ENCODE results near the gene AGPAT3.

The AGPAT3 gene

GRCh38 chr21:43866659-43867331 lies 1.8 kb downstream of the AGPAT3 start:
- Histone ChIP-seq H3K27ac (ENCODE audit: extremely low read depth, low read depth, low read length) (peak overlapping the region; percentile 97), H3K36me3 (ENCODE audit: control insufficient read depth in 2 of 2, insufficient read depth in 1 of 2, low read length in 2 of 2) (peaks cover 0 to 30% of the 10 kb centered on the region in 2 experiments; a peak in 2 of 3 replicates), H3K4me1 (ENCODE audit: control insufficient read depth, insufficient read depth, low read length) (peaks cover 10% of the 10 kb centered on the region), H3K4me3 (ENCODE audit: low read depth, low read length) (peak overlapping the region; percentile 55), H3K9me3 (ENCODE audit: control insufficient read depth, insufficient read depth, low read depth, low read length) (no peaks in the 10 kb centered on the region)
- ChIA-PET POLR2A (interaction anchor here (0.6 to 0.8 kb wide), 5 partner anchors 9 to 94 kb away, joined by 3 to 5 read pairs (median 3); no protein-coding TSS in a partner anchor), CTCF (interaction anchor here (0.7 to 1.0 kb wide), 2 partner anchors 24 to 72 kb away, joined by 3 read pairs; no protein-coding TSS in a partner anchor)
- TF ChIP-seq, protein P1, sequence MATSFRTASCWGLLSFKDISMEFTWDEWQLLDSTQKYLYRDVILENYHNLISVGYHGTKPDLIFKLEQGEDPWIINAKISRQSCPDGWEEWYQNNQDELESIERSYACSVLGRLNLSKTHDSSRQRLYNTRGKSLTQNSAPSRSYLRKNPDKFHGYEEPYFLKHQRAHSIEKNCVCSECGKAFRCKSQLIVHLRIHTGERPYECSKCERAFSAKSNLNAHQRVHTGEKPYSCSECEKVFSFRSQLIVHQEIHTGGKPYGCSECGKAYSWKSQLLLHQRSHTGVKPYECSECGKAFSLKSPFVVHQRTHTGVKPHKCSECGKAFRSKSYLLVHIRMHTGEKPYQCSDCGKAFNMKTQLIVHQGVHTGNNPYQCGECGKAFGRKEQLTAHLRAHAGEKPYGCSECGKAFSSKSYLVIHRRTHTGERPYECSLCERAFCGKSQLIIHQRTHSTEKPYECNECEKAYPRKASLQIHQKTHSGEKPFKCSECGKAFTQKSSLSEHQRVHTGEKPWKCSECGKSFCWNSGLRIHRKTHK (tag by site-specific recombination; IDR thresholded peaks at IDR 0.05) = no peak
- TF ChIP-seq ZNF600 (tag by site-specific recombination; IDR thresholded peaks at IDR 0.05) (peak; percentile 84), ZNF704 (tag by site-specific recombination; IDR thresholded peaks at IDR 0.05) (no peak), ZNF514 (tag by site-specific recombination; IDR thresholded peaks at IDR 0.05) (no peak), TRIM28 (IDR thresholded peaks at IDR 0.05; ENCODE audit: borderline replicate concordance, low read length) (peak; percentile 48; the same call in 1 of the 2 replicates), ZNF335 (tag by site-specific recombination; conservative IDR thresholded peaks at IDR 0.05) (no peak), ZNF692 (tag by site-specific recombination; IDR thresholded peaks at IDR 0.05) (no peak; the same call in 1 of the 2 replicates), ZNF266 (tag by site-specific recombination; IDR thresholded peaks at IDR 0.05; ENCODE audit: low read depth) (no peak), REST (tag by site-specific recombination; IDR thresholded peaks at IDR 0.05) (0 out of 2 replicates have a peak, but pooled peaks have one; percentile 12), ZNF561 (tag by site-specific recombination; IDR thresholded peaks at IDR 0.05; ENCODE audit: borderline replicate concordance) (peak; percentile 56; the same call in 1 of the 2 replicates), ZNF544 (tag by site-specific recombination; IDR thresholded peaks at IDR 0.05) (no peak), ZIC2 (tag by site-specific recombination; IDR thresholded peaks at IDR 0.05) (peak; percentile 42; the same call in 1 of the 2 replicates), ZNF701 (tag by site-specific recombination; IDR thresholded peaks at IDR 0.05) (no peak), ZBTB7A (tag by site-specific recombination; IDR thresholded peaks at IDR 0.05; ENCODE audit: low read depth) (no peak), SP2 (tag by site-specific recombination; IDR thresholded peaks at IDR 0.05) (no peak; the same call in 1 of the 2 replicates), ZNF37A (tag by site-specific recombination; IDR thresholded peaks at IDR 0.05) (no peak), ZNF148 (tag by site-specific recombination; IDR thresholded peaks at IDR 0.05; ENCODE audit: borderline replicate concordance) (no peak), SALL2 (tag by site-specific recombination; IDR thresholded peaks at IDR 0.05; ENCODE audit: borderline replicate concordance) (no peak), PRDM6 (tag by site-specific recombination; IDR thresholded peaks at IDR 0.05) (no peak)
- TF ChIP-seq, protein P2, sequence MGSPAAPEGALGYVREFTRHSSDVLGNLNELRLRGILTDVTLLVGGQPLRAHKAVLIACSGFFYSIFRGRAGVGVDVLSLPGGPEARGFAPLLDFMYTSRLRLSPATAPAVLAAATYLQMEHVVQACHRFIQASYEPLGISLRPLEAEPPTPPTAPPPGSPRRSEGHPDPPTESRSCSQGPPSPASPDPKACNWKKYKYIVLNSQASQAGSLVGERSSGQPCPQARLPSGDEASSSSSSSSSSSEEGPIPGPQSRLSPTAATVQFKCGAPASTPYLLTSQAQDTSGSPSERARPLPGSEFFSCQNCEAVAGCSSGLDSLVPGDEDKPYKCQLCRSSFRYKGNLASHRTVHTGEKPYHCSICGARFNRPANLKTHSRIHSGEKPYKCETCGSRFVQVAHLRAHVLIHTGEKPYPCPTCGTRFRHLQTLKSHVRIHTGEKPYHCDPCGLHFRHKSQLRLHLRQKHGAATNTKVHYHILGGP (tag by site-specific recombination; IDR thresholded peaks at IDR 0.05) = no peak
- TF ChIP-seq, protein P3, sequence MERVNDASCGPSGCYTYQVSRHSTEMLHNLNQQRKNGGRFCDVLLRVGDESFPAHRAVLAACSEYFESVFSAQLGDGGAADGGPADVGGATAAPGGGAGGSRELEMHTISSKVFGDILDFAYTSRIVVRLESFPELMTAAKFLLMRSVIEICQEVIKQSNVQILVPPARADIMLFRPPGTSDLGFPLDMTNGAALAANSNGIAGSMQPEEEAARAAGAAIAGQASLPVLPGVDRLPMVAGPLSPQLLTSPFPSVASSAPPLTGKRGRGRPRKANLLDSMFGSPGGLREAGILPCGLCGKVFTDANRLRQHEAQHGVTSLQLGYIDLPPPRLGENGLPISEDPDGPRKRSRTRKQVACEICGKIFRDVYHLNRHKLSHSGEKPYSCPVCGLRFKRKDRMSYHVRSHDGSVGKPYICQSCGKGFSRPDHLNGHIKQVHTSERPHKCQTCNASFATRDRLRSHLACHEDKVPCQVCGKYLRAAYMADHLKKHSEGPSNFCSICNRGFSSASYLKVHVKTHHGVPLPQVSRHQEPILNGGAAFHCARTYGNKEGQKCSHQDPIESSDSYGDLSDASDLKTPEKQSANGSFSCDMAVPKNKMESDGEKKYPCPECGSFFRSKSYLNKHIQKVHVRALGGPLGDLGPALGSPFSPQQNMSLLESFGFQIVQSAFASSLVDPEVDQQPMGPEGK (tag by site-specific recombination; IDR thresholded peaks at IDR 0.05) = peak; percentile 59; the same call in 1 of the 2 replicates
